CD4-positive, alpha-beta T cell treated with Interleukin-17A for 4 hours (primary cell): ENCODE measurements around the gene RAB10.

Source experiments
- DNase-seq: peaks from one replicate; pipeline ENCODE4 v3.0.0-alpha.2; 2020; ENCODE audit warnings: mixed read lengths

The RAB10 gene

GRCh38 chr2:26184121-26184520 lies 150.2 kb downstream of the RAB10 start:
- DNase-seq: no peak

GRCh38 chr2:26184555-26185303 lies 150.8 kb downstream of the RAB10 start:
- peak; percentile 93 for DNase-seq

GRCh38 chr2:26185304-26185928 lies 151.5 kb downstream of the RAB10 start:
- DNase-seq: no peak

DNA sequence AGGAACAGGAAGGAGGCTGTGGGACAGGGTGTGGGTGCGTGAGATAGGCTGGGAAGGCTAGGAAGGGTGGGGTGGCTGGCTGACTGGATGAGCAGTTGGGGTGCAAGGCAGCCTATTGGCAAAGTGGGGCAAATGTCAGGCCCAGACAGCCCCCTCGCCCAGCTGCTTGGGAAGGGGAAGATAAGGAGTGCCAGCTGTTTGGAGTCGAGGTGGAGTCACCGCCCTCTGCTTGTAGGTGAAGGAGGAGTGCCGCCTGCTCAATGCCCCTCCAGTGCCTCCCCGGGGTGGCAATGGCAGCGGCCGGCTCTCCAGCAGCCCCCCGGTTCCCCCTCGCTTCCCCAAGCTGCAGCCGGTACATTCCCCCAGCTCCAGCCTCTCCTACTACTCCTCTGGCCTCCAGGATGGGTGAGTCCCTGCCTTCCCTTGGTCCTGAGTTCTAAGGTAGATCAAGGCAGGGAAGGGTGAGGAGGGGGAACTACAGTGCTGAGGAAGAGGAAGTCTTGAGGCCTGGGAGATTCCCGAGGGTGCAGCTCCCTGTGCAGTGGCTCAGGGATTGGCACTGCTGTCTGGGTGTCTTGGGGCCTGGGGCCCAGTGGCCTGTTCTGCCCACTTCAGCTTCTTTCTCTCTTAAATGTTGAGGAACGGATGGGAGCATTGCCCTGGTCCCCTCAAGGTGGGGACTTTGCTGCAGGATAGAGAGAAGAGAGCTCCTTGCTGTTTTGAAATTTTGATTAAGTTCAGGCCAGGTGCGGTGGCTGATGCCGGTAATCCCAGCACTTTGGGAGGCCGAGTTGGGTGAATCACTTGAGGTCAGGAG lies 152.3 kb downstream of the RAB10 start:
- DNase-seq: no peak
